Sigmoid colon (tissue), 7 donors: ENCODE data around the gene HAVCR1. TPM values are rescaled to one million over a fixed set of nuclear protein-coding genes. Genes with fewer than 3 reads are reported as not detected.

Experiments
- DNase-seq: peaks from one replicate; pipeline ENCODE4 v3.0.0-alpha.2; 2019
- H3K27ac ChIP-seq, 4 donors: fragments of 200-600 bp; sonication (generic); one replicate each; pipeline ENCODE4 v1.5.1; 2016 to 2019; ENCODE audit warnings: mild to moderate bottlenecking in 1 of 4
- H3K27me3 ChIP-seq, 3 donors: fragments of 200-600 bp; sonication (generic); one replicate each; pipeline ENCODE4 v1.5.1; 2019; ENCODE audit warnings: mild to moderate bottlenecking in 1 of 3
- H3K36me3 ChIP-seq, 4 donors: fragments of 200-600 bp; sonication (generic); one replicate each; pipeline ENCODE4 v1.5.1; 2016 to 2019
- H3K4me1 ChIP-seq, 4 donors: fragments of 200-600 bp; sonication (generic); one replicate each; pipeline ENCODE4 v1.5.1; 2017 to 2019
- H3K4me3 ChIP-seq, 4 donors: fragments of 200-600 bp; sonication (generic); one replicate each; pipeline ENCODE4 v1.5.1; 2017 to 2019; ENCODE audit warnings: mild to moderate bottlenecking in 2 of 4, moderate library complexity in 1 of 4
- H3K9me3 ChIP-seq, 4 donors: fragments of 200-600 bp in 3 of 4; sonication (generic) in 3 of 4; one replicate each; pipeline versions ENCODE4 v1.5.1 to v1.6.1; 2013 to 2019
- CTCF ChIP-seq, 4 experiments: fragments of 450-650 bp in 3 of 4; fragments of 200-600 bp in 1 of 4; IDR thresholded peaks; one replicate each; pipeline ENCODE4 v1.5.1; 2016 to 2019; ENCODE audit warnings: antibody characterized with exemption in 4 of 4, mild to moderate bottlenecking in 3 of 4, moderate library complexity in 2 of 4
- EP300 ChIP-seq, 4 donors: sonication (generic); formaldehyde crosslinking; IDR thresholded peaks; one replicate each; pipeline ENCODE4 v1.6.1; 2017; ENCODE audit warnings: antibody characterized with exemption in 4 of 4
- POLR2A ChIP-seq, 2 donors: fragments of 450-650 bp; IDR thresholded peaks; one replicate each; pipeline ENCODE4 v1.6.1; 2016; ENCODE audit warnings: antibody characterized with exemption in 2 of 2, mild to moderate bottlenecking in 2 of 2, moderate library complexity in 2 of 2
- POLR2AphosphoS5 ChIP-seq, 4 donors: sonication (generic); formaldehyde crosslinking; IDR thresholded peaks; one replicate each; pipeline ENCODE4 v1.6.1; 2017; ENCODE audit warnings: antibody characterized with exemption in 4 of 4
- whole genome bisulfite sequencing, 2 donors: extraction: QIAGEN DNeasy Blood & Tissue Kit; methylation state at CpG; one replicate each; pipeline ENCODE4 v1.1.7; 2013; 5-methylcytosine and 5-hydroxymethylcytosine counted together
- intact Hi-C: fragments of 100-400 bp; cut with DNase I; formaldehyde crosslinking; loops from one replicate; pipeline ENCODE4 v1.15.1; 2023
- polyA plus RNA-seq, 3 donors: library from polyadenylated mRNA; stranded (reverse); fragments of 200-250 nt; gene quantifications; one replicate each; pipeline ENCODE4 v1.2.3, GENCODE V29; 2013
- total RNA-seq, 4 donors: library from RNA; depleted of rRNA; stranded (reverse); fragments of >200 nt; gene quantifications; one replicate each; pipeline ENCODE4 v1.1.0, GENCODE V29; 2016
- donor health status: healthy with polysubstance abuse.
- donor health status: Bipolar disorder and iron deficiency.
- donor health status: healthy.

Gene HAVCR1
- total and polyA plus RNA-seq, 7 donors = 1.5 TPM; not detected in 6

GRCh38 chr5:157072508-157072907 lies 13.6 kb upstream of the HAVCR1 start:
- 41 to 63% methylated on average over 3 of the region's 3 CpGs for WGBS, 2 donors
- TF ChIP-seq POLR2A (IDR thresholded peaks at IDR 0.05) = no peak
- TF ChIP-seq EP300 (IDR thresholded peaks at IDR 0.05) = no peak
- no peak for TF ChIP-seq POLR2AphosphoS5 (IDR thresholded peaks at IDR 0.05)
- DNase-seq = no peak
- no peaks in the 10 kb centered on the region for H3K4me1 ChIP-seq
- no peak overlapping the region for H3K27ac ChIP-seq
- H3K9me3 ChIP-seq = no peaks in the 10 kb centered on the region
- H3K27me3 ChIP-seq = no peaks in the 10 kb centered on the region
- H3K36me3 ChIP-seq = no peaks in the 10 kb centered on the region
- no peak overlapping the region for H3K4me3 ChIP-seq
- intact Hi-C loops = no loop called here

- intact Hi-C loops = no loop called here
- no peaks in the 10 kb centered on the region for H3K9me3 ChIP-seq
- H3K36me3 ChIP-seq = no peaks in the 10 kb centered on the region
- no peaks in the 10 kb centered on the region for H3K4me1 ChIP-seq
- H3K4me3 ChIP-seq = no peak overlapping the region
- TF ChIP-seq POLR2A (IDR thresholded peaks at IDR 0.05) = no peak
- TF ChIP-seq POLR2AphosphoS5 (IDR thresholded peaks at IDR 0.05) = no peak
- TF ChIP-seq EP300 (IDR thresholded peaks at IDR 0.05) = no peak
- TF ChIP-seq CTCF (IDR thresholded peaks at IDR 0.05) = no peak
- no peak for DNase-seq
- H3K27ac ChIP-seq = no peak overlapping the region
- H3K27me3 ChIP-seq = no peaks in the 10 kb centered on the region
- WGBS, 2 donors = 79 to 86% methylated on average over 3 of the region's 3 CpGs
Observed at GRCh38 chr5:157069949-157070348, 11.0 kb upstream of the HAVCR1 start.

GRCh38 chr5:157068785-157069184 lies 9.9 kb upstream of the HAVCR1 start:
- no peak for DNase-seq
- Histone ChIP-seq H3K36me3 (no peaks in the 10 kb centered on the region), H3K4me1 (no peaks in the 10 kb centered on the region), H3K27ac (no peak overlapping the region), H3K4me3 (no peak overlapping the region), H3K9me3 (no peaks in the 10 kb centered on the region), H3K27me3 (no peaks in the 10 kb centered on the region)
- intact Hi-C loops = no loop called here
- WGBS, 2 donors = 95 to 96% methylated on average over 5 of the region's 5 CpGs
- no peak for TF ChIP-seq EP300 (IDR thresholded peaks at IDR 0.05)
- no peak for TF ChIP-seq POLR2AphosphoS5 (IDR thresholded peaks at IDR 0.05)
- TF ChIP-seq CTCF (IDR thresholded peaks at IDR 0.05) = no peak
- no peak for TF ChIP-seq POLR2A (IDR thresholded peaks at IDR 0.05)

GRCh38 chr5:157068339-157068738 lies 9.4 kb upstream of the HAVCR1 start:
- Histone ChIP-seq H3K4me3 (no peak overlapping the region), H3K4me1 (no peaks in the 10 kb centered on the region), H3K9me3 (no peaks in the 10 kb centered on the region), H3K27me3 (no peaks in the 10 kb centered on the region), H3K27ac (no peak overlapping the region), H3K36me3 (no peaks in the 10 kb centered on the region)
- 91 to 95% methylated on average over 5 of the region's 5 CpGs for WGBS, 2 donors
- no peak for DNase-seq
- intact Hi-C loops = no loop called here
- TF ChIP-seq POLR2A (IDR thresholded peaks at IDR 0.05) (no peak), EP300 (IDR thresholded peaks at IDR 0.05) (no peak), POLR2AphosphoS5 (IDR thresholded peaks at IDR 0.05) (no peak), CTCF (IDR thresholded peaks at IDR 0.05) (no peak)

GRCh38 chr5:157067005-157067404 lies 8.1 kb upstream of the HAVCR1 start:
- Histone ChIP-seq H3K27ac (no peak overlapping the region), H3K9me3 (no peaks in the 10 kb centered on the region), H3K36me3 (no peaks in the 10 kb centered on the region), H3K4me1 (no peaks in the 10 kb centered on the region), H3K4me3 (no peak overlapping the region), H3K27me3 (no peaks in the 10 kb centered on the region)
- WGBS, 2 donors = 49 to 63% methylated on average over 2 of the region's 2 CpGs
- no peak for TF ChIP-seq POLR2A (IDR thresholded peaks at IDR 0.05)
- no peak for TF ChIP-seq CTCF (IDR thresholded peaks at IDR 0.05)
- TF ChIP-seq EP300 (IDR thresholded peaks at IDR 0.05) = no peak
- TF ChIP-seq POLR2AphosphoS5 (IDR thresholded peaks at IDR 0.05) = no peak
- intact Hi-C loops = no loop called here
- DNase-seq = no peak
